ENCODE measurements around the gene CADM2. TPM values are rescaled to one million over a fixed set of nuclear protein-coding genes. Genes with fewer than 3 reads are reported as not detected.
"Not testable (repeated sequence)": the region's sequence is repeated elsewhere in the genome, so short reads cannot be mapped to it uniquely, and the experiment has no call there.

CADM2 gene
- total RNA-seq, 1 donor from 2014 or later, result 3.3 TPM

GRCh38 chr3:85939074-85939482 lies 980.3 kb downstream of the CADM2 start:
- peaks cover 4% of the 10 kb centered on the region for H3K36me3 Mint-ChIP-seq
- peaks cover 9% of the 10 kb centered on the region for H3K4me1 Mint-ChIP-seq
- no peak for TF ChIP-seq CTCF (IDR thresholded peaks at IDR 0.05; ENCODE audit: unreplicated experiment)
- H3K27me3 Mint-ChIP-seq (ENCODE audit: low read depth), result no peaks in the 10 kb centered on the region
- peak overlapping the region; percentile 70 for H3K27ac Mint-ChIP-seq
- H3K9me3 Mint-ChIP-seq, result peaks cover 7% of the 10 kb centered on the region
- no peak for DNase-seq (ENCODE audit: low spot score in 2 of 2, unreplicated experiment in 2 of 2)
- no peak overlapping the region for H3K4me3 Mint-ChIP-seq

GRCh38 chr3:85950435-85950834 lies 991.6 kb downstream of the CADM2 start:
- Mint-ChIP-seq H3K36me3 (no peaks in the 10 kb centered on the region), H3K9me3 (peaks cover under 1% of the 10 kb centered on the region), H3K4me3 (no peak overlapping the region), H3K27me3 (ENCODE audit: low read depth) (no peaks in the 10 kb centered on the region), H3K4me1 (peaks cover 2% of the 10 kb centered on the region), H3K27ac (no peak overlapping the region)
- DNase-seq (ENCODE audit: low spot score in 2 of 2, unreplicated experiment in 2 of 2), result no peak
- no peak for TF ChIP-seq CTCF (IDR thresholded peaks at IDR 0.05; ENCODE audit: unreplicated experiment)

- Mint-ChIP-seq H3K27ac (no peak overlapping the region), H3K36me3 (no peaks in the 10 kb centered on the region), H3K27me3 (ENCODE audit: low read depth) (no peaks in the 10 kb centered on the region), H3K4me3 (no peak overlapping the region), H3K9me3 (no peaks in the 10 kb centered on the region), H3K4me1 (no peaks in the 10 kb centered on the region)
- no peak for TF ChIP-seq CTCF (IDR thresholded peaks at IDR 0.05; ENCODE audit: unreplicated experiment)
- DNase-seq (ENCODE audit: low spot score in 2 of 2, unreplicated experiment in 2 of 2), result no peak
These were observed 1002.0 kb downstream of the CADM2 start for GRCh38 chr3:85960793-85961192.

GRCh38 chr3:85977615-85978338 lies 1019.0 kb downstream of the CADM2 start:
- H3K4me1 Mint-ChIP-seq, result no peaks in the 10 kb centered on the region
- H3K27me3 Mint-ChIP-seq (ENCODE audit: low read depth), result no peaks in the 10 kb centered on the region
- H3K9me3 Mint-ChIP-seq, result no peaks in the 10 kb centered on the region

GRCh38 chr3:85979034-85979433 lies 1020.2 kb downstream of the CADM2 start:
- no peak overlapping the region for H3K27ac Mint-ChIP-seq
- no peak for TF ChIP-seq CTCF (IDR thresholded peaks at IDR 0.05; ENCODE audit: unreplicated experiment)
- no peak for DNase-seq (ENCODE audit: low spot score in 2 of 2, unreplicated experiment in 2 of 2)
- H3K4me1 Mint-ChIP-seq, result no peaks in the 10 kb centered on the region
- no peaks in the 10 kb centered on the region for H3K9me3 Mint-ChIP-seq
- H3K4me3 Mint-ChIP-seq, result no peak overlapping the region
- H3K36me3 Mint-ChIP-seq, result no peaks in the 10 kb centered on the region
- H3K27me3 Mint-ChIP-seq (ENCODE audit: low read depth), result no peaks in the 10 kb centered on the region

More at GRCh38 chr3:85977615-85978338, 1019.0 kb downstream of the CADM2 start:
- Mint-ChIP-seq H3K27ac (no peak overlapping the region), H3K36me3 (no peaks in the 10 kb centered on the region), H3K4me3 (no peak overlapping the region)
- no peak for DNase-seq (ENCODE audit: low spot score in 2 of 2, unreplicated experiment in 2 of 2)
- no peak for TF ChIP-seq CTCF (IDR thresholded peaks at IDR 0.05; ENCODE audit: unreplicated experiment)

GRCh38 chr3:85989581-85989980 lies 1030.8 kb downstream of the CADM2 start:
- H3K27me3 Mint-ChIP-seq (ENCODE audit: low read depth); H3K9me3 Mint-ChIP-seq; DNase-seq (ENCODE audit: low spot score in 2 of 2, unreplicated experiment in 2 of 2); H3K27ac Mint-ChIP-seq; H3K4me3 Mint-ChIP-seq; H3K36me3 Mint-ChIP-seq; H3K4me1 Mint-ChIP-seq: not testable (repeated sequence)
